ENCODE measurements around the gene URB1.

- TF ChIP-seq TAF1 (IDR thresholded peaks at IDR 0.05; ENCODE audit: low read depth, low read length) (no peak), POLR2AphosphoS5 (IDR thresholded peaks at IDR 0.05; ENCODE audit: low read depth, low read length) (no peak), SPI1 (IDR thresholded peaks at IDR 0.05; ENCODE audit: low read depth, low read length) (no peak), POLR2A (IDR thresholded peaks at IDR 0.05; ENCODE audit: low read depth, low read length) (no peak), PAX5 (IDR thresholded peaks at IDR 0.05; ENCODE audit: insufficient read depth, low read length, severe bottlenecking) (no peak), POU2F2 (IDR thresholded peaks at IDR 0.05; ENCODE audit: low read depth, low read length) (no peak)
These were observed 56.1 kb downstream of the URB1 start for GRCh38 chr21:32336711-32337110.
